ENCODE data around the gene TRAF3. TPM values are rescaled to one million over a fixed set of nuclear protein-coding genes. Genes with fewer than 3 reads are reported as not detected.
"Not testable (repeated sequence)": the region's sequence is repeated elsewhere in the genome, so short reads cannot be mapped to it uniquely, and the experiment has no call there.

Gene TRAF3
- total RNA-seq, 1 donor from 2014 or later, result 32.3 TPM

- no peak for TF ChIP-seq CTCF (IDR thresholded peaks at IDR 0.05; ENCODE audit: insufficient read depth, low read length, poor library complexity, severe bottlenecking)
- no peak for DNase-seq (ENCODE audit: low read depth)
- H3K36me3 ChIP-seq (ENCODE audit: control insufficient read depth, insufficient read depth, low read length), result no peaks in the 10 kb centered on the region
- H3K4me3 ChIP-seq (ENCODE audit: low read depth, low read length), result no peak overlapping the region
- no peaks in the 10 kb centered on the region for H3K27me3 ChIP-seq (ENCODE audit: control insufficient read depth, insufficient read depth, low read length)
Observed at GRCh38 chr14:102833341-102833740, 56.1 kb downstream of the TRAF3 start.

GRCh38 chr14:102833991-102834390 lies 56.7 kb downstream of the TRAF3 start:
- Histone ChIP-seq H3K4me3 (ENCODE audit: low read depth, low read length) (no peak overlapping the region), H3K27me3 (ENCODE audit: control insufficient read depth, insufficient read depth, low read length) (no peaks in the 10 kb centered on the region), H3K36me3 (ENCODE audit: control insufficient read depth, insufficient read depth, low read length) (no peaks in the 10 kb centered on the region)
- TF ChIP-seq CTCF (IDR thresholded peaks at IDR 0.05; ENCODE audit: insufficient read depth, low read length, poor library complexity, severe bottlenecking), result no peak
- no peak for DNase-seq (ENCODE audit: low read depth)

GRCh38 chr14:102835959-102836358 lies 58.7 kb downstream of the TRAF3 start:
- DNase-seq (ENCODE audit: low read depth), result no peak
- Histone ChIP-seq H3K27me3 (ENCODE audit: control insufficient read depth, insufficient read depth, low read length) (no peaks in the 10 kb centered on the region), H3K36me3 (ENCODE audit: control insufficient read depth, insufficient read depth, low read length) (no peaks in the 10 kb centered on the region), H3K4me3 (ENCODE audit: low read depth, low read length) (no peak overlapping the region)
- TF ChIP-seq CTCF (IDR thresholded peaks at IDR 0.05; ENCODE audit: insufficient read depth, low read length, poor library complexity, severe bottlenecking), result no peak

- not testable (repeated sequence) for H3K27me3 ChIP-seq (ENCODE audit: control insufficient read depth, insufficient read depth, low read length); H3K4me3 ChIP-seq (ENCODE audit: low read depth, low read length); H3K36me3 ChIP-seq (ENCODE audit: control insufficient read depth, insufficient read depth, low read length); DNase-seq (ENCODE audit: low read depth)
Observed at GRCh38 chr14:102837120-102837519, 59.9 kb downstream of the TRAF3 start.

GRCh38 chr14:102838501-102838900 lies 61.3 kb downstream of the TRAF3 start:
- Histone ChIP-seq H3K36me3 (ENCODE audit: control insufficient read depth, insufficient read depth, low read length) (no peaks in the 10 kb centered on the region), H3K27me3 (ENCODE audit: control insufficient read depth, insufficient read depth, low read length) (no peaks in the 10 kb centered on the region), H3K4me3 (ENCODE audit: low read depth, low read length) (no peak overlapping the region)
- no peak for DNase-seq (ENCODE audit: low read depth)
- TF ChIP-seq CTCF (IDR thresholded peaks at IDR 0.05; ENCODE audit: insufficient read depth, low read length, poor library complexity, severe bottlenecking), result no peak

GRCh38 chr14:102840115-102840514 lies 62.9 kb downstream of the TRAF3 start:
- Histone ChIP-seq H3K36me3 (ENCODE audit: control insufficient read depth, insufficient read depth, low read length) (no peaks in the 10 kb centered on the region), H3K4me3 (ENCODE audit: low read depth, low read length) (no peak overlapping the region), H3K27me3 (ENCODE audit: control insufficient read depth, insufficient read depth, low read length) (no peaks in the 10 kb centered on the region)
- no peak for TF ChIP-seq CTCF (IDR thresholded peaks at IDR 0.05; ENCODE audit: insufficient read depth, low read length, poor library complexity, severe bottlenecking)
- DNase-seq (ENCODE audit: low read depth), result no peak

All from kidney epithelial cell (primary cell).